Gastroesophageal sphincter (tissue), 4 donors: Measurements from ENCODE around the gene NOP16. TPM values are rescaled to one million over a fixed set of nuclear protein-coding genes. Genes with fewer than 3 reads are reported as not detected.

ENCODE experiments used
- ATAC-seq: fragments of 150-250 bp; one replicate; pipeline ENCODE4 v1.9.1; 2016; ENCODE audit warnings: mild to moderate bottlenecking, moderate library complexity
- H3K27ac ChIP-seq, 4 donors: fragments of 200-600 bp; sonication (generic) in 3 of 4; 1 replicate in 3 of 4; 2 replicates in 1 of 4; pipeline ENCODE4 v1.5.1; 2016 to 2019
- H3K27me3 ChIP-seq: fragments of 200-600 bp; sonication (generic); one replicate; pipeline ENCODE4 v1.5.1; 2019
- H3K36me3 ChIP-seq, 2 donors: fragments of 200-600 bp; sonication (generic); one replicate each; pipeline ENCODE4 v1.5.1; 2019; ENCODE audit warnings: control low read depth in 1 of 2
- H3K4me1 ChIP-seq, 3 donors: fragments of 200-600 bp; sonication (generic); 1 replicate in 2 of 3; 2 replicates in 1 of 3; pipeline ENCODE4 v1.5.1; 2016 to 2019; ENCODE audit warnings: control low read depth in 2 of 3
- H3K4me3 ChIP-seq, 2 donors: fragments of 200-600 bp; sonication (generic); one replicate each; pipeline ENCODE4 v1.5.1; 2019; ENCODE audit warnings: mild to moderate bottlenecking in 1 of 2, moderate library complexity in 1 of 2
- H3K9me3 ChIP-seq, 3 donors: fragments of 200-600 bp; sonication (generic); one replicate each; pipeline ENCODE4 v1.5.1; 2017 to 2019; ENCODE audit warnings: control low read depth in 2 of 3
- CTCF ChIP-seq, 4 experiments: fragments of 200-600 bp in 2 of 4; fragments of 450-650 bp in 2 of 4; sonication (generic) in 1 of 4; IDR thresholded peaks; one replicate each; pipeline ENCODE4 v1.5.1; 2017 to 2019; ENCODE audit warnings: antibody characterized with exemption in 4 of 4, mild to moderate bottlenecking in 2 of 4, moderate library complexity in 2 of 4
- EP300 ChIP-seq: sonication (generic); formaldehyde crosslinking; IDR thresholded peaks from one replicate; pipeline ENCODE4 v1.6.1; 2017; ENCODE audit warnings: antibody characterized with exemption, mild to moderate bottlenecking
- POLR2A ChIP-seq, 2 donors: fragments of 450-650 bp; IDR thresholded peaks; one replicate each; pipeline ENCODE4 v1.6.1; 2017; ENCODE audit warnings: antibody characterized with exemption in 2 of 2, mild to moderate bottlenecking in 2 of 2, moderate library complexity in 1 of 2
- POLR2AphosphoS5 ChIP-seq: sonication (generic); formaldehyde crosslinking; IDR thresholded peaks from one replicate; pipeline ENCODE4 v1.6.1; 2017; ENCODE audit warnings: antibody characterized with exemption
- WGBS, 2 donors: methylation state at CpG; one replicate each; pipeline ENCODE4 v1.1.5; 2018; ENCODE audit warnings: low coverage in 1 of 2; 5-methylcytosine and 5-hydroxymethylcytosine counted together
- total RNA-seq, 4 donors: library from RNA; depleted of rRNA; stranded (reverse); fragments of >200 nt; gene quantifications; one replicate each; pipeline ENCODE4 v1.1.0, GENCODE V29; 2016

NOP16 gene
- total RNA-seq, 4 donors from 2014 or later = 9.1 to 22.3 (median 14.3) TPM

- peaks cover 0 to 99% of the 10 kb centered on the region in 2 donors for H3K36me3 ChIP-seq
- ATAC-seq = no peak
- H3K9me3 ChIP-seq = no peaks in the 10 kb centered on the region
- H3K4me3 ChIP-seq = no peak overlapping the region
- peaks cover 0 to 19% (median 0%) of the 10 kb centered on the region in 3 donors for H3K4me1 ChIP-seq
- no peak overlapping the region for H3K27ac ChIP-seq
- 90 to 100% methylated on average over 2 to 4 of the region's 4 CpGs for whole genome bisulfite sequencing, 2 donors
- no peak for TF ChIP-seq POLR2AphosphoS5
- TF ChIP-seq EP300 = no peak
- no peak for TF ChIP-seq CTCF (IDR thresholded peaks at IDR 0.05)
- no peak for TF ChIP-seq POLR2A (IDR thresholded peaks at IDR 0.05)
- H3K27me3 ChIP-seq = no peaks in the 10 kb centered on the region
These were observed 34.9 kb downstream of the NOP16 start for GRCh38 chr5:176353533-176353932.

- H3K9me3 ChIP-seq = no peaks in the 10 kb centered on the region
- 74 to 100% methylated on average over 2 to 3 of the region's 5 CpGs for WGBS, 2 donors
- no peak for TF ChIP-seq POLR2AphosphoS5
- TF ChIP-seq CTCF (IDR thresholded peaks at IDR 0.05) = no peak
- TF ChIP-seq POLR2A (IDR thresholded peaks at IDR 0.05) = no peak
- no peak for TF ChIP-seq EP300
- peaks cover 0 to 10% (median 0%) of the 10 kb centered on the region in 3 donors for H3K4me1 ChIP-seq
- H3K27me3 ChIP-seq = no peaks in the 10 kb centered on the region
- no peak overlapping the region for H3K4me3 ChIP-seq
- H3K27ac ChIP-seq = no peak overlapping the region
- peaks cover 0 to 100% of the 10 kb centered on the region in 2 donors for H3K36me3 ChIP-seq
- no peak for ATAC-seq
These were observed 36.1 kb downstream of the NOP16 start for GRCh38 chr5:176352116-176352878.

- ATAC-seq = no peak
- H3K4me1 ChIP-seq = peaks cover 0 to 3% (median 0%) of the 10 kb centered on the region in 3 donors
- no peak for TF ChIP-seq POLR2AphosphoS5
- TF ChIP-seq EP300 = no peak
- TF ChIP-seq CTCF (IDR thresholded peaks at IDR 0.05) = no peak
- no peaks in the 10 kb centered on the region for H3K27me3 ChIP-seq
- no peak overlapping the region for H3K4me3 ChIP-seq
- peaks cover 0 to 100% of the 10 kb centered on the region in 2 donors for H3K36me3 ChIP-seq
- H3K27ac ChIP-seq = no peak overlapping the region
- H3K9me3 ChIP-seq = no peaks in the 10 kb centered on the region
- WGBS, 2 donors = 100% methylated on average over 1 of the region's 8 CpGs; no CpG with 5 or more reads in 1 of the 2 donors
These were observed 38.0 kb downstream of the NOP16 start for GRCh38 chr5:176350416-176350815.

- peaks cover 2 to 52% of the 10 kb centered on the region in 2 donors for H3K36me3 ChIP-seq
- WGBS, 2 donors = 26 to 38% methylated on average over 2 of the region's 2 CpGs
- H3K27me3 ChIP-seq = no peaks in the 10 kb centered on the region
- H3K4me3 ChIP-seq = no peak overlapping the region
- peak overlapping the region in 1 of 4 donors; percentile 54 for H3K27ac ChIP-seq
- H3K4me1 ChIP-seq = peaks cover 0 to 19% (median 0%) of the 10 kb centered on the region in 3 donors
- ATAC-seq = no peak
- H3K9me3 ChIP-seq = no peaks in the 10 kb centered on the region
- no peak for TF ChIP-seq EP300
- no peak for TF ChIP-seq CTCF (IDR thresholded peaks at IDR 0.05)
- no peak for TF ChIP-seq POLR2A (IDR thresholded peaks at IDR 0.05)
- TF ChIP-seq POLR2AphosphoS5 = no peak
These were observed 45.5 kb downstream of the NOP16 start for GRCh38 chr5:176342766-176343458.
